Stimulated activated CD8-positive, alpha-beta memory T cell treated with anti-CD3 and anti-CD28 coated beads, Interleukin-15, amount 100 ng/mL, for 1 hour (primary cell): ENCODE results near the gene RTP2.
A peak's percentile ranks its signal among the peaks of the same experiment; 100 is the strongest.
"Not testable (repeated sequence)": the region's sequence is repeated elsewhere in the genome, so short reads cannot be mapped to it uniquely, and the experiment has no call there.

Experiments
- DNase-seq: peaks from one replicate; pipeline ENCODE4 v3.0.0-alpha.2; 2020; ENCODE audit warnings: low read depth

Gene RTP2

DNA sequence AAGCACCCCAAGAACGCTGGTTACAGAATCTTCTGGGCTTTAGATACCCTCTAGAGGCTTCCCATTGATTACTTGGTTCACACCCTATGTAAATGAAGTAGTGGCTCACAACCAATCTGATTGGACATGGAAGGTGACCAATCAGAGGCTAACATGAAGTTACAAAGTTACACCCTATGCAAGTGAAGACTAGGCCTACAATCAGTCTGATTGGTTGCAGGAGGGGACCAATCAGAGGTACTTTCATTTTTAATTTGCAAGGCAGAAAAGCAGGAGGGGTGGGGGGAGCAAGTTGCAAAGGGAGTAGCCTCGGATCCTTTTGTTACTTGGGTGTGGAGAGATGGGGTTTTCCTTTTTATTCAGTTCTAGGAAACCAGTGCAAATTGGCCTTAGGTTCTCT lies 11.1 kb upstream of the RTP2 start:
- no peak for DNase-seq

DNA sequence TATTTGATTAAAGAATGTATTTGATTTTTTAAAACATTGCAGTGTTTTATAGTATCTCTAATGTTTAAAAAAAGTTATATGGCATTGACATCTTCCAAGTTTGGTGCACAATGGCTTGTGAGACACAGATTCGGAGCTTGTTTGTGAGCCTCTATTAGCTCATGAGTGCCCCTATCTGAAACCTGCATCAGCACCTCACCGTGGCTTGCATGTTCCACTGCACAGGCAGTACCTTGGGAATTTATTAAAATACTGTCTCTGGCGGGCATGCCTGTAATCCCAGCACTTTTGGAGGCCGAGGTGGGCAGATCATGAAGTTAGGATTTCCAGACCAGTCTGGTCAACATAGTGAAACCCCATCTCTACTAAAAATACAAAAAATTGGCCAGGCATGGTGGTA lies 6.8 kb upstream of the RTP2 start:
- no peak for DNase-seq

DNA sequence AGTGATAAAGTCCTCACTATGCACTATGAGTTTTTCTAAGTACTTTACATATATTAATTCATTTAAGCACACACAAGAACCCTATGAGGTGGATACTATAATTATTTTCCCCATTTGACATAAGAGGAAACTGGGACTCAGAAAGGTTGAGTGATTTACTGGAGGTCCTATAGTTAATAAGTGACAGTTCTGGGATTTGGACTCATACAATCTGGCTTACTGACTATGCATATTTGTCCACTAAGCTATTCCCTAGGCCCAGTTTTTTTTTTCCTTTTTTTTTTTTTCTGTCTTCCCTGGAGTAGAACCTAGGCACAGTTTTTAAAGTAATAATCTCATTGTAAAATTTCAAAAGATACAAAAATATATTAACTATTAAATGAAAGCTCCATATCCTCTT lies 6.3 kb upstream of the RTP2 start:
- DNase-seq = no peak

DNA sequence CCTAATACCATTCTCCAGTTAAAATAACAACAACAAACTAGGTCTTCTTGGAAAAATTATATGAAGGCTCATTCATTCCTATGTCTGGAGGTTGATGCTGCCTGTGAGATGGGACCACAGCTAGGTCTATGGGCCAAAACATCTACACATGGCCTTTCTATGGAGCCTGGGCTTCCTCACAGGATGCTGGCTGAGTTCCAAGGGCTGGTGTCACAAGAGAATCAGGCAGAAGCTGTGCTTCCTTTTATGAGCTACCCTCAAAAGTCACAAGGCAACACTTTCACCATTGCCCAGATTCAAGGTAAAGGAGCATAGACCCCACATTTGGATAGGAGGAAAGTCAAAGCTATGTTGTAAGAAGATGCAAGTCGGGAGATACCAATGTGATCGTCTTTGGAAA lies 4.6 kb upstream of the RTP2 start:
- no peak for DNase-seq

DNA sequence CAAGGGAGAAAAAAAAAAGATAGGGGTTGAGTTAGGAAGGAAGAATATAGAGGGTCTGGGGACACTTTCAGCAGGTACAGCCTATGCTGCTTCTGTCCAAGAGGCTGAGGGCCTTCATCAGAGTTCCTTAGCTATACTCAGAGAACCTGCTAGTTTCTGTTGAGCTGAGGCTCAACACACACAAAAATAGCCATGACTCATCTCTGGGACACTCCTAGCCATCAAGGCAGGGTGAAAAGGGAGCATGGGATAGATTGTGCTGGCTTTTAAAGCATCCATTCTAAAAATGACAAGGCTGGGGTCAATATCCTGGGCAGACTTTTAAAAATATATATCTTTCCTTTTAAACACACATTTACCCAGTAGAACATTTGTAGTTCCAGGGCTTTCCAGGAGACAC lies 2.8 kb upstream of the RTP2 start:
- no peak for DNase-seq

DNA sequence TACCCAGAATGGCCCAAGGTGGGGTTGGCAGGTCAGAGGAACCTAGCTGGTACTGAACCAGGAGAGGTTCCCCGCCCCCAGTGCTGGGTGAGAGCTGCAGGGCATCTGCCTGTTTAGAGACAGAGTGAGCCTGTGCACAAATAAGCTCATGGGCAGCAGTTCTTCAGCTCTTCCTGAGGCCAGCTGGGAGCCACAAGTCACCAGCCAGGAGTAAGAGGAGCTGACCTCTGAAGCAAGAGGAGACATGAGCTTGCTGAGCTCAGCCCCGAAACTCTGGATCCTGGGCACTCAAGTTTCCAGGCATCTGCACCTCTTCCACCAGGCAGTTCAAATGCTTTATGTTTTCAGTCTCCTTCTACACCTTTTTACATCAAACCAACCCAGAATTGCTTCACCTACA lies 2.1 kb downstream of the RTP2 start:
- no peak for DNase-seq

DNA sequence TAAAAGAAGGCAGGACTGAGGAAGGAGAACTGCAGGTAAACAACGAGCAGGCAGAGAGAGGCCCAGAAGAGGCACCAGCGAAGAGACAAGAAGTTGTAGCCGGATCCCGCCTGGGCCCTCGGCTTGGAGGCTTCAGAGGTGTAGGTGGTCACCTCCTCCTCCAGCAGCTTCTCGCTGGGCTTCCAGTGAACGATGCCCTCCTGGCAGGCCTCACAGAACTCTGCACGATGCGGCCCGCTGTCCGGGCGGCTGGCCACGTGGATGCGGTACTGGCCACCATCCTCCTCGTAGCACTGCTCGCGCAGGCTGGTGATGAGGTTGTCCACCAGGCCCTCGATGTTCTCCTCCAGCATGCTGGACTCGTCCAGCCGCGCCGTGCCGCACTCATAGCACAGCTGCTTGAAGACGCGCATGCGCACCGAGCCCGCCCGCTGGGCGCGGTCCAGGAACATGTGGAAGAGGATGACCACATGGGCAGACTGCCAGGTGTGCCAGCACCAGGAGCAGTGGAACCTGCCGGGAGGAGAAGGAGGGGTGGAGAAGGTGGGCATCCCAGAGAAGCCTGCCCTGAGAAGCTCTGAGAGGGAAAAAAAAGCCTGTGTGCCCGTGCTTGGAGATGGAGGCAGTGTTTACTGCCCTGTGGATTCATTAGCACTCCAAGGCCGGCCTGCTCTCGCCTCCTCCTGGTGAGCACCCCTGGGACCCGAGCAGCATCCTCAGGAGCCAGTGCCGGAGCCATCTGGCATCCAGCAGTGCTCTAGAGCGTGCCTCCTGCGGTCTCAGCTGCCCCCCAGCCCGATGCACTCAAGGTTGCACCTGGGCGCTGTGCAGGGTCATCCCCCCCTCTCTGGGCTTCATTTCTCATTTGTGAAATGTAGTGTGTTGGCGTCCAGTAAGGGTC lies 3.6 kb downstream of the RTP2 start:
- no peak for DNase-seq

DNA sequence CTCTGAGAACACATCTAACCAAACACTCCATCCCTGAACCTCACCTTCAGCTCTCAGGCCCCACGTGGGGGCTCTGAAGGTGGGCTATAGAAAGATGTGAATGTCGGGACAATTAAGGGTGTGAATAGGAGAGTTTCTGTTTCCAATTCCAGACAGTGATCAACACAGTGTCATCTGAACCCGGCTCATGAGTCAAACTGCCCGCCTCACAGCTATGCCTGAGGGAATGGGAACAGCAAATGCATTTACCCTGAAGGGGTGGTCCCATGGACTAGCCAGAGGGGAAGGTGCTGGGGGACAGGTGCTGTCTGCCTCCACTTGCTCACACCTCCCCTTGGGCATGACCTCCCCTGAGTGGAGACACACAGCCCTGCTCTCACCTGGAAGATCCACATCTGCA lies 6.3 kb downstream of the RTP2 start:
- no peak for DNase-seq

DNA sequence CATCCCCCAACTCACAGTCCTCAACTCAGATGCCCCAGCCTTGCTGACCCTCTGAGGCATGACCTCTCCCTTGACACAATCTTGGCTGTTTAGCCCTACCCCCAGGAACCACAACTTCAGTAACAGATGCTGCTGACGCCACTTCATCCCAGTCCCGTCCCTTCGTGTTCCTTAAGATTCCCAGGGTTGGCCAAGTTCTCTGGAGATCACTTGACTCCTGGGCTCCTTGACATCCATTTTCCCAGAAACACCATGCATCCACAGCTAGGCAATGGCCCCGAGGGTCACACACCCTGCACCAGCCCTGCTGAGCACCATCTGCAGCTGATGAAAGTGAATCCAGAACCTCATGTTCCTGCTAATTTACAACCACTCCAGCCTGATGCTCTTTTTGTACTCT lies 6.9 kb downstream of the RTP2 start:
- no peak for DNase-seq

DNA sequence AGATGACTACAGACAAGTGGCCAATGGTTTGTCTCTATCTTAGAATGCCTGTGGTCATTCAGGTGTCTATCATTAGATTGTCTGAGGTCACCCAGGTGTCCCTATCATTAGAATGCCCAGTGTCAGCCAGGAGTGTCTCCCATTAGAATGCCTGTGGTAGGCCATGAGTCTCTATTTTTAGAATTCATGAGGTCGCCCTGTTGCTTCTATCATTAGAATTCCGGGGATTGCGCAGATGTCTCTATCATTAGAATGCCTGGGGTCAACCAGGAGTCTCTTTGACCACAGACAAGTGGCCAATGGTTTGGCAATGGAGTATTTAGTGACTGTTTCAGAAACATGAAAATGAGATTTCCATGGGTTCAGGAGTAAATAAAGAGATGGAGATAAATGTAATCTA lies 7.6 kb downstream of the RTP2 start:
- DNase-seq = no peak

DNA sequence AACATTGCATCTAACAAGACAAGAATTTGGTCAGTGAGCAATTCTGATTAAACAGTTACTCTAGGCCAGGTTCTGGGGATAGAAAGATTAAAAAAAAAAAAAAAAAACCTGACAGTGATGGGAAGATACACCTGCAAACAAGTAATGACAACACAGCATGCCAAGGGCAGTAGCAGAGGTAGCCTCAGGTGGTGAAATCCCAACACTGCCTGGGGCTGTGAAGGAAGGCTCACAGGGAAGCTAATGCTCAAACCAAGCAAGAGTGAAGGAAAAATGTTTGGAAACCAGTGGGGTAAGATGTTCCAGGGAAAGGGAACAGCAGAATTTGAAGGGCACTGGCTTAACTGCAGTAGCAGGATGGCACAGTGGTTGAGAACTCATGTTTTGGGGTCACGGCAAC lies 8.9 kb downstream of the RTP2 start:
- no peak for DNase-seq

DNA sequence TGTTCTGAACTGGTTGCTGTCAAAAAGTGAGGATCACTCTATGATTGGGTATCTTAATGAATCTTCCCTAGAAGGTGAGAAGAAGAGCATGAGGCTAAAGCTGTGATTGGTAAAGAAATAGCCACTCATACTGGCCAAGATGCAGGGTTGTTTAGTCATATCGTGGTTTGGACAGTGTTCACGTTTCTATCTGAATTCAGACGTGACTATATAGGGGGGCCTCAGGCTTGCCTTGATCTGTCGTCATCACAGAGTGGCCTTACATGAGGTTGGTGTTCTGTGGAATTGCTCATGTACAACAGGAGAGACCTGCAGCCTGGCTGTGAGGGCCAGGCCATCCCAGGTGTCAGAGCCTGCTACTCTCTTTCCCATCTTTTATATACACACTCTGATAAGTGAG lies 12.4 kb downstream of the RTP2 start:
- DNase-seq = no peak

DNA sequence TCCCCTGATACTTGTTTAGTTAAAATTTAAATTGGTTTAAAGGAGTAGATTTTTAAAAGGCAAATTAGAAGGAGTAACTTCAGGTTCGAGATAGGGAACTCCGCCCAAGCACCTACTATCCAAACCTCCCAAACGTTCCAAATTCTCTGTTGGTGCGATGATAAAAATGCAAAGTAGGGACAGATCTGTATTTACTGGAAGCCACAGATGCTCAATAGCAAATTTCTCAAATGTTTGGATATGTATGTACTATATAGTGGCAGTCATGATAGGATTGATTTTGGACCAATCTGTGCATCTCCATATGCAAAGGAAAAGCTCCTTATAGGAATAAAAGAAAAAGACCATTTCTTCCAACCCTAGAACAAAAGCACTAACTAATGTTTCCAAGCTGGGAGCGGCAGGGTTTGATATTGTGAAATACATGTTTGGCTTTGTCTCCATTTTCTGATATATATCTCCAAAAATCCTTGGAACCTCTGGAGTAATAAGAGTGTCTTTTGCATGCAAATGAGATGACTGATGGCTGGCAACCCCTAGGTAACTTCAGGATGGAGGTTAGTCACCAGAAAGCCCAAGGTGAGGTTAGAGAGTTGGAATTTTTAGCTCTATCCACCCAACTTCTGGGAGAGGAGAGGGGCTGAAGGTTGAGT lies 15.6 kb downstream of the RTP2 start:
- no peak for DNase-seq

DNA sequence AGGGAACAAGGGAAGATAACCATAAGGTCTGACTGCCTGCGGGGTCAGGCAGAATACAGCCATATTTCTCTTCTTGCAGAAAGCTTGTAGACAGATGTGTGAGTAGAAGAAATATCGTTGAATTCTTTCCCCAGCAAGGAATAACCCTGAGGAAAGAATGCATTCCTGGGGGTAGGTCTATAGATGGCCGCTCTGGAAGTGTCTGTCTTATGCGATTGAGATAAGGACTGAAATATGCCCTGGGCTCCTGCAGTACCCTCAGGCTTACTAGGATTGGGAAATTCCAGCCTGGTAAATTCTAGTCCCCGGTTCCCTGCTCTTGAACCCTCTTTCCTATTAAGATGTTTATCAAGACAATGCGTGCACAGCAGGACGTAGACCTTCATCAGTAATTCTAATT lies 16.4 kb downstream of the RTP2 start:
- DNase-seq = no peak

DNA sequence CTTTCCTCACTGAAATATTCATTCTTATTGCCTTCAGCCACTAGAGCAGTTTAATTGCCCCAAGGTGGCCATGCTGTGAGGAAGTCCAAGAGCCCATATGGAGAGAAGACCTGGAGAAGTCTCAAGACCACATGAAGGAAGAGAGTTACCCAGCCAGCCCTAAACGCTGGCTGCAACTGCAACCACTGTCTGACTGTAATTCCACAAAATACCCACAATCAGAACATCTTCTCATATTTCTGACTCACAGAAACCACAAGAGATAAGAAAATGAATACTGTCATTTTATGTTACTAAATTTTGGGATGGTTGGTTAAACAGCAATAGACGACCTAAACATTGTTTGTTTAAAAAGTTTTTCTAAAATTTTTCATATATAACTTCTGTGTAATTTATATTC lies 17.5 kb downstream of the RTP2 start:
- DNase-seq = no peak

DNA sequence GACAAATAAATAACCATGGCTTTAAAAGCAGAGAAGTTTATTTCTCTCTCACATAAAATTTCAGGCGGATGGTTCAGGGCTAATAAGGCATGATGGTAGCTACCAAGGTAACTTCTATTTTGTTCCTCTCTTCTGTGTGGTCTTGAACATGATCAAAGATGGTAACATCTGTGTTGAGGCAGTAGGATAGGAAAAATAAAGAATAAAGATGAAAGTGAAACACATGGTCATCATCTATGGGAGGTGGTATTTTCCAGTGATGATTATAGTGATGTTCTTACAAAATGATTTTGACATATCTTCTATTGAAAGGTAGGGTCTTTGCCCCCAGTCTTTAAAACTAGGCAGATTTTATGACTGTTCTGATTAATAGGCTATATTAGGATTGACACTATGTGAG lies 17.9 kb downstream of the RTP2 start:
- DNase-seq = no peak

DNA sequence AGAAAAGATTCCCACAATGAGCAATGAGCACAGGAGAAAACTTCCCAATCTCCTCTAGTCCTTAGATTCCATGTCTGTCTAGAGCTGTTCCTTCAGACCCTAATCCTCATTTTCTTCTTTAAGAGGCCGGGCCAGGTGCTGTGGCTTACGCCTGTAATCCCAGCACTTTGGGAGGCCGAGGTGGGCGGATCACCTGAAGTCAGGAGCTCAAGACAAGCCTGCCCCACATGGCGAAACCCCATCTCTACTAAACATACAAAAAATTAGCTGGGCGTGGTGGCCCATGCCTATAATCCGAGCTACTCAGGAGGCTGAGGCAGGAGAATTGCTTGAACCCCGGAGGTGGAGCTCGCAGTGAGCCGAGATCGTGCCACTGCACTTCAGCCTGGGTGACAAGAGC lies 20.6 kb downstream of the RTP2 start:
- DNase-seq = not testable (repeated sequence)

DNA sequence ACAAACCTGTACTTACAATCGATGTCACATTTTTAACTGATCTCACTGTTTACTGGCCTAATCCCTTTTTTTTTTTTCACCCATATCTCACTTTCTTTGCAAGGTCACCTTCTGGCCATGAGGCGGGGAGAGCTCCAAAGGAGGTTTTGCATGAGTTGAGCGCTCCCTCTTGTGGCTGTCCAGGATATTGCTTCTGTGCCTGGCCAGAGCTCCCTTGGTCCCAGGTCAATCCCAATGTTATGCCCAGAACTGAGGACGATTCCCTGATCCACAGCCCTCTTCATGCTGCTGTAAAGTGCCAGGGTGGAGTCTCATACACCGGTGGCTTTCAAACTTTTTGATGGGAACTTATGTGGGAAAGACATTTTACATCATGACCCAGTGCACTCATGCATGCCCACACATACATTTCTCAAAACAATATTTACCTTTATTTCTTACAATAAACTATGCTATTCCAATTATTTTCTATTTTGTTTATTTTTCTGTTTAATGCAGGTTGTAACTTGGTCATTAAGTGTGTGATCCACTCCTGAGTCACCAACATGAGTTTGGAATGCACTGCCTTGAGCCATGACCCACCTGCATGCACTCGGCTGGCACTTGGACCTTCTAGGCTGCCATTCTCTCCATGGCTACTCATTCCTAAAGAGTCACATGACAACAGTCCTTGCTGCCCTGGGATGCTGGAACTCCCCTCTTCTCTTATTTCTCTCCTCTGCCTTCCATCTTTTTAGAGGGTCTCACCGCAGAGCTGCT lies 22.5 kb downstream of the RTP2 start:
- DNase-seq = peak; percentile 51

DNA sequence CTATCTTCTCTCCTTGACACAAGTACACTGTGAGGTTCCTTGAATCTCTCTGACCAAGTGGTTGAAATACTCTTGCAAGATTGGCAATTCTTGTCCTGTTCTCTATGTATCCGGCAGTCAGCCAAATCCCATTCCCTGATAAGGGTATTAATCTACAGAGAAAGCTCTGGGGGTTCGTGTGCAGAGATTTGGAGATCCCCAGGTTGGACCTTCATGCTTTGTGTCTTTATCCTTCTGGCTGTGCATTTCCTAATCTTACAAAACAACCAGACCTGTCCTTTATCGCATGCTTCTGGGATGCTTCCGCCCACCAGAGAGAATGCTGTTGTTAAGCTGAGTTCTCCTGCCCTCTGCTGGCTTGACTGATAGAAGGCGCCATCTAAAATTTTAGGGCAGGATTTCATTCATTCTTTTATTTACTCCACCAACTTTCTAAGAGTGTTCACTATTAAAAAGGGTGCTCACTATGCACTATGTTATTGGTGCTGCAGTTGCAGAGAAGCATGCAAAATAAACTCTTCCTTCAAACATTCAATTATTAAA lies 23.6 kb downstream of the RTP2 start:
- DNase-seq = no peak

DNA sequence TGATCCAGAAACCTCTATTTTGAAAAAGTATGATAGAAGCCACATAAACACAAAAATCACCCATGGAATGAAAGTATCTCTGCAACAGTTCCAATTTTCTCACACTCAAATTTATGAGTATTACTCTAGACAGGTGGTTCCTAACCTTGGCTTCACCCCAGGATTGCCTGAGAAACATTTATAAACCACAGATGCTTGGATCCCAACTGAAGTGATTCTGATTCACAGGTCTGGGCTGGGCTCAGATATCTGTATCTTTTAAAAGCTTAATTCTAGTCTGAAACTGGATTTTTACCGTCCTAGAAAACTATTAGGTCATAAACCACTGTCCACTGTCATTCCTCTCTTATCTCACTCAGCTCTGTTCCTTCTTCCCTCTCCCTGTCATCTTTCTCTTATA lies 24.8 kb downstream of the RTP2 start:
- DNase-seq = no peak

DNA sequence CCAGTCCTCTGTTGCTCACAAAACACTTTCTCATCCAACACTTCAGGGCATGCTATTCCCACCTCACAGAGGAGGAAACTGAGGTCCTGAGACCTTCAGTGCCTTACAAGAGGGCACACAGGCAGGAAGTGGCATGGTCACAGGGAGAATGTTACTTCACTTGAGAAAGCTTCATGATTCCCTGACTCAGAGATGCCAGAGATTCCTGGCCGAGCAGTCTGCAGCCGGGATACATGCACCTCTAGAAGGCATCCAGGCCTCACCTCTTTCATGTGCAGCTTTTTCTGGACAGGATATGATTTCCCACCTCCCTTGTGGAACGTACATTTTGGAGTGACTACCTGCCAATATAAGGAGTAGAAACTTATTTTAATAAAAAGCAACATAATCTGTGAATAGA lies 29.3 kb downstream of the RTP2 start:
- no peak for DNase-seq

DNA sequence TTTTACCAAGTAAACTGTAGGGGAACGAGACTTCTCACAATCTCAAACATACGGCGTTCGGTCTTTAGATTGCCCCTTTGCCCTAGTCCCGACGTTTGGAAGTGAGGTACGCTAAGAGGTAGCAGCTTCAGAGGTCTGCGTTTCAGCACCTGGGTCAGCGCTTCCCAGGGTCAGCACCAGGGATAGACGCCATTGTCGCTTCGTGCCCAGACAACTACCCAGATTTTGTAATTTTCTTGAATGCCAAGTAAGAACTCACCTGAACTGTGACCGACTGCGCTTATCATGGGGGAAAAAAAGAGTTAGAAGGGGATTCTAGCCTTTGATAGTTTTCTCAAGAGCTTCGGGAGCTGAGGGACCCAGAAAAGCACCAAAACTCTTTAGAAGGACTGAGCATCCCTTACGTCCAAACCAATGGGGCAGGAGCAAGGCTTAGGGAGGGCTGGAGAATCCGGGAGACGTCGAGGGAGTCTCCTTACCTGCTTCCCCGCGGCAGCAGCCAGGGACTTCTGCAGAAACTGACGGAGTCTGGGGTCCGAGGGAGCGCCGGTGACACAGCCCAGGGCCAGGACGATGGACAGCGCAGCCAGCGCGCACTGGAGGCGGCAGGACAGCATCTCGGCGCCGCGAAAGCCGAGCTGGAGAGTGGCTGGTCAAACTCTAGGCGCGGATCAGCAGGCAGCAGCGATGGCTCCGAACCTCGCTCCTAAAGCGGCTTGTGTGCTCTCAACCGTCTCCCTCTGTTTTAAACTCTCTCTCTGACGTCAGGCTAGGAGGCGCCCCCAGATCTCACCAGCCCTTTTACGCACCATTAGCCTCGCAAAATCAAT lies 32.5 kb downstream of the RTP2 start, which contains the start of gene SST:
Gene SST (minus strand): TSS at position 720 of the 830 bp plus-strand sequence. CDS start 103 bp downstream, at position 617.
- DNase-seq = no peak
